ENCODE data around the gene LRSAM1.

LRSAM1 gene

DNA sequence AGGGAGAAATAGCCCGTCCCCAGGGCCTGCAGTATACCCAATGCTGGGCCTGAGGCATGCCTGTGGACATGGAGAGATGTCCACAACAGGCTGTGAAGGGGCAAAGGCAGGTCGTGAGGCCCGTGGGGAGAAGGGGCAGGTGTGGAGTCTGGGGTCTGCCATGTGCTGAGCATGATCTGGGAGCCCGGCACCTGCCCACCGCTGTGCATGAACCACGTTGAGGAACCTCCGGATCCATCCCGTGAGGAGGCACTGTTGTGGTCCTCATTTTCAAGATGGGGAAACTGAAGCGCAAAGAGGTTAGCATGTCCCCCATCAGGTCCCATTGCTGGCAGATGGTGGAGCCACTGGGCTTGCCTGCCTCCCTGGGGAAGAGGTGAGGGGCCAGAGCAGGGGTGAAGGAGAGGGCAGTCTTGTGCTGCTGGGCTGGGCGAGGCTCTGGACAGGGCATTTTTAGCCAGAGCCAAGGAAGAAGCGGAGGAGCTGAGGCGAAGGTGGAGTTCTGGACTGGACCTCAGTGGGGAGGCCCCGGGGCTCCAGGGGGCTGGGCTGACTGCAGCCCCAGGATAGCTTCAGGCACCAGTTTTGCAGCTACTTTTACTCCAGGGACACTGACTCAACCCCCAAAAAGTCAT, 46.5 kb downstream of the LRSAM1 start:
- DNase-seq (ENCODE audit: low read depth): no peak

DNA sequence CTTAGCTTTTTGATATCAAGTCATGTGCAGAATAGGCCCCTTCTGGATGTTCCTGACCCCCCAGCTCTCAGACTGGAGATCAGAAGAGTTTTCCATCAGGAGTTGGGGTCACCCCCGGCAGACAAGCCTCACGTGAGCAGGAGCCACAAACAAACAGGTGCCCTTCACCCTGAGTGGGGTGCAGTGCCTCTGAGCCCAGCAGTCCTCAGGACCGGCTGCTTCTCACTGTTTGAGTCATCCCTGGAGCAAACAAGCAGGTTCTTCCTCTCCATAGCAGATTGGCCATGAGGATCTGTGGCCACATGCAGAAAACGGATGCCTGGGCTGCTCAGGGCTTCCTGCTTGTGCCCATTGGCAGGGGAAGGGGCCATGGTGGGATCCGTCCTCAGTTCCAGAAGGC, 47.0 kb downstream of the LRSAM1 start:
- DNase-seq (ENCODE audit: low read depth): no peak

GRCh38 chr9:127500399-127500798, 49.1 kb downstream of the LRSAM1 start:
- no peak for DNase-seq (ENCODE audit: low read depth)

- no peak for DNase-seq (ENCODE audit: low read depth)
Measured at GRCh38 chr9:127500862-127501261, 49.6 kb downstream of the LRSAM1 start.

GRCh38 chr9:127501821-127502343, 50.6 kb downstream of the LRSAM1 start:
- DNase-seq (ENCODE audit: low read depth): no peak

DNA sequence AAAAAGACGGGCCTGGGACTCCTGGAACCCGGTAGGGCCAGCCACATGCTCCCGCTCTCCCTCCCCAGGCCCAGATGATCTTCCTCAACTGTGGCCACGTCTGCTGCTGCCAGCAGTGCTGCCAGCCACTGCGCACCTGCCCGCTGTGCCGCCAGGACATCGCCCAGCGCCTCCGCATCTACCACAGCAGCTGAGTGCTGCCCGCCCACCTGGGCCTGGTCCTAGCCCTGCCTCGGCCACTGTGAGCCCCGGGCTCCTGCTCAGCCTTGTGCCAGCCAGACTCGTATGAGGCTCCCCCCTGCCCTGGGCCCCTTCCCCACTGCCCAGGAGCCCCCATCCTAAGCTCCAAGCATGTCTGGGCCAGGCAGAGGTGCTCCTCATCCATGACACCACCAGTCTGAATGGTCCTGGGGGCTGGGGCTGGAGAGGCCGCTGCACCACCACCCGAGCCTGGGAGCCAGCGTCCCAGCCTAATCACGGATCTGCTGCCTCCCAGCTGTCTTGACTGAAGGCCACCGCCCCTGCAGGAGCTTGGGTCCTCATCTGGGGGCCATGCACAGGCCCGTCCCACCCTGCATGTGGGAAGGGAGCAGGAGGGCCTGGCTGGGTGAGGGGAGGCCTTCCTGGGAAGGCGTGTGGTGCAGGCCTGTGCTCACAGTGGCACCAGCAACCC, 51.5 kb downstream of the LRSAM1 start:
- no peak for DNase-seq (ENCODE audit: low read depth)

- no peak for DNase-seq (ENCODE audit: low read depth)
Measured at GRCh38 chr9:127503379-127503921, 52.1 kb downstream of the LRSAM1 start.

GRCh38 chr9:127503947-127504886, 52.9 kb downstream of the LRSAM1 start:
- DNase-seq (ENCODE audit: low read depth): peak; percentile 71

DNA sequence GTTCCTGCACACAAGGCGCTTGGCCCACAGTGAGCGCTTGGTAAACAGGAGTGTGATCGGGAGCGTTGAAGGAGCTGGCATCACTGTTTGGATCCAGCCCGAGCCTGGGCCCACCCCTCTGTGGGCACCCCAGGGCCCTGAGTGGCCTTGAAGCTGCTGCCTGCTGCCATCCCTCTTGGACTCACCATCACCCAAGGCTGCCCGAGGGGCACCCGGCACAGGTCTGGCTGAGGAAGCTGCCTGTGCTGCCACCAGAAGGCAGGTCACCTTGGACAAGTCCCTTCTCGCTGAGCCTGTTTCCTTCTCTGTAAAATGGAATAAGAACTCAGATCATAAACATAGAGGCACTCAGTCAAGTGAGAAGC, 53.6 kb downstream of the LRSAM1 start:
- DNase-seq (ENCODE audit: low read depth): no peak

DNA sequence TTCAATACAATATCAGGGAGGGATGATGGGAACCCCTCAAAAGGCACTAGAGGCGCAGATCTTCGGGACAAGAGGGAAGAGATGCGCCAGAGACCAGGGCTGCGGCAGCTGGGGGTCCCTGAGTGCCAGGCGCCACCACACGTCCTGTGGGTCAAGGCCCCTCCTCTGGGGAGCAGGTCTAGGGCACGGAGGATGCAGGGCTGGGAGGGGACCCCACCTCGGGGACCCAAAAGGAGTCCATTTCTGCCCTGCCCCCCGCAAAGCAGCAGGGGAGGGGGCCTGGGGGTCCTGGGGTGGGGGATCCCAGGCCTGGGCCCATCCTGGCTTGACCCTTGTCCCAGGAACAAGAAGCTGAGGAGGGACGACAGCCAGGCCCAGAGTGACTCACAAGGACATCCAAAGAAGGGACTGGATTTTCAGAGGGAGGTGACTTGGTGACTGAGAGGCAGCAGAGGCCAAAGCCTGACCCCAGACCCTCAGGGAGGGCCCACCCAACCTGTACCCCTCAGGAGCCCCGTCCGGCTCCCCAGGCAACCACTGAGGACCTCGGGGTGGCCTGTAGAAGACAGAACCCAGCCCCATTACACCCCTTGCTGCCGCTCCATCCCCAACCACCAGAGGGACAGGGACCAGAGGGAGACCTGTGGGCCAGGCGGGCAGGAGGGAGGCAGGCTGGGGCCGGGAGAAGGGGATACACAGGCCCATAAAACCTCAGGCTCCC, 54.2 kb downstream of the LRSAM1 start:
- DNase-seq (ENCODE audit: low read depth): no peak

- no peak for DNase-seq (ENCODE audit: low read depth)
Measured at GRCh38 chr9:127506117-127506813, 55.0 kb downstream of the LRSAM1 start.

DNA sequence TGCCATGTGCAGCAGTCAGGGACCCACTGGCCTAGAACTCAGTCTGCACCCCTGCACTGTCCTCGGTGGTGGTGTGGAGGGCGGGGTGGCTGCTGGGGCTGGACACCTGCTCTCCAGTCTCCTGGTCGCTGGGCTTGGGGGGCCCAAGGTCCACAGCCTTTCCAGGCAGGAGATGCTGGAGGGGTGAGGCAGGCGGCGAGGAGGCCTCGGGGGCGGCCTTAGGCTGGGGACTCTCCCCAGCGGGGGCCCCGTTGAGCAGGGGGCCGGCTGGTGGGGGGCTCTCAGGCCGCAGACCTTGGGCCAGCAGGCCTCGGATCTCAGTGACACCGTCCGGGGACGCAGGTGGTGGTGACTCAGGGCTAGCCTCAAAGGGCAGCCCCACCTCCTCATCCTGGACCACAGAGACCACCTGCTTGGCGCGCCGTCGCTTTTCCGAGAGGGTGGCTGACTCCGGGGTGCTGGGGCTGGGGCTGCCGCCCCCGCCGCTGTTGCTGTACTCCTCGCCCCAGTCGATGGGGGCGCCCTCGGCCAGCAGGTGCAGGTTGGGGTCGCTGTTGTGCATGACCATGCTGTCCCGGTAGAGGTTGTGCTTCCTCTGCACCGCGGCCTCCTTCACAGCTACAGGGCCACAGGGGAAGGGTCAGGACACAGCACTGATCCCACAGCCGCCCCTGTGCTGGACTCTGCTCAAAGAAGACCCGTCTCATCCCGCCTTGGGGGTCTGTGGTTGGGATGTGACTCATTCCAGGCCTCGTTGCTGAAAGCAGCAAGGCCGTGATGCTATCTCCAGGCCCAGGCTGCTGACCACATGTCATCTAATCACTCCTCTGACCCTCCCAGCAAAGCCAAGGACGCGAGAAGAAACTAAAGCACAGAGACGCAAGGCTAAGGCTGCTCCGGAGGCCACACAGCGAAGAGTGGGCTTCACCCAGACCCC, 55.8 kb downstream of the LRSAM1 start:
- DNase-seq (ENCODE audit: low read depth): no peak

DNA sequence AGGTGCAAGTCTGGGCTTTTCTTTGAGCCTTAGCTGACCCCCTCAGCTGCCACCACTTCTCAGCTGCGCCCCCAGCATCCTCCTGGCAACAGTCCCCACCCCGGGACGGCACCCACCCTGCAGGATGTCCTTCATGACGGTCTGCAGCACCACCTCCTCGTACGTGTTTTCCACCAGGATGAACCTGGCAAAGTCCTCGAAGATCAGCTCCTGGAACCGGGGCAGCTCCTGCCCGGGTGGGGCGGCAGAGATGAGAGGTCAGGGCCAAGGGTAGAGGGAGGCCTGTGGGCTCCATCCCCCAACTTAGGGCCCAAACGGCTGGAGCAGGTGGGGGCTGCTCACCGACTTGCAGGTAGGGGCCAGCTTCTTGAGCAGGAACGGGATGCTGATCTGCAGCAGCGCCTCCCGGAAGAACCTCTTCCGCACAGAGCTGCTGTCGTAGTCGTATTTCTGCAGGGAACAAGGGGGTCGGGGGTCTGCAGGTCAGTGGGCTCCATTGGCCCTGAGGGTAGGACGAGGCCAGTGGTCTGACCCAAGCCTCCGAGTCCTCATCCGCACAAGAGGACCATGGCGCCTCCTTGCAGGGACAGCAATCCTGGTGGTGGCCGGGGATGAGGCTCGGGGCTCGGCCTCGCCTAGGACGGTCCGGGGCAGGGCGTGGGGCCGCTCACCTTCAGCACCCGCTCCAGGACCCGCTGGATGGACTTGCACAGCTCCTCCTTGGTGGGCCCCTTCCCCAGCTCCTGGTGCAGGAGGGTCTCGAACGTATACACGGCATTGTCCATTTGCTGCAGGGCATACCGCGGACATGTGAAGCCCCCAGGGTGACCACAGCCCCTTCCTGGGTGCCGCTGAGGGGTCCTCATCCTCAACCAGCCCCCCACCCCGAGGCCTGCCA, 56.7 kb downstream of the LRSAM1 start:
- no peak for DNase-seq (ENCODE audit: low read depth)

GRCh38 chr9:127508901-127509260, 57.6 kb downstream of the LRSAM1 start:
- DNase-seq (ENCODE audit: low read depth): no peak

DNA sequence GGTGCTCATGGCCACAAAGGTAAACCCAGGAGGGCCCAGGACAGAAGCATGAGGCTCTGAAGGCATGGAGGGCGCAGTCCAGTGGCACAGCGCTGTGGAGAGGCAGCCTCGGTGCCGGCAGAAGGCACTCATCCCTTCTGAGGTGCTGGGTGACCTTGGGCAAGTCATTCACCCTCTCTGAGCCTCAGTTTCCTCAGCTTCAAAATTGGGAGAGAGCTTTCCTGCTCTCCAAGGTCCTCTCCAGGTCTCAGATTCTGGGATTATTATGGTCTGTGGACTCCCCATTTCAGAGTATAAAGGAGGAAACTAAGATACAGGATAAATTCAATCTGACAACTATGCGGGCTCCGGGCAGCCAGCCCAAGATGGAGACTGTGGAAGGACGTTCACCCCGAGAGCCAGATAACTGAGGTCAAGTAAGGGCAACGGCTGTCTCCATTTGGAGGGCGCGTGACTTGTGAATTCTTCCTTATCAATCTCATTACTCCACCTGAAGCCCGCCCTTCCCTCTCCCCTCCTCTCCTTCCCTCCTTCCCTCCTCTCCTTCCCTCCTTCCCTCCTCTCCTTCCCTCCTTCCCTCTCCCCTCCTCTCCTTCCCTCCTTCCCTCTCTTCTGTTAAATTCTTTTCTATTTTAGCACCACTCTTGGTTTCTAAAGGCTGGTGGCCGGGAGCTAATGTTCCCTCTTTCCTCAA, 58.1 kb downstream of the LRSAM1 start:
- DNase-seq (ENCODE audit: low read depth): no peak

GRCh38 chr9:127509955-127510299, 58.6 kb downstream of the LRSAM1 start:
- no peak for DNase-seq (ENCODE audit: low read depth)

- DNase-seq (ENCODE audit: low read depth): no peak
Measured at GRCh38 chr9:127514468-127514867, 63.2 kb downstream of the LRSAM1 start.

- no peak for DNase-seq (ENCODE audit: low read depth)
Measured at GRCh38 chr9:127516835-127517607, 65.7 kb downstream of the LRSAM1 start.

Data from T follicular helper cell (primary cell).